Embryonic facial prominence (tissue), 1 donor: Measurements from ENCODE around the gene DNAL1.

Experiments used
- DNase-seq: peaks from one replicate; pipeline ENCODE4 v3.0.0-alpha.2; 2016; ENCODE audit errors: extremely low spot score

Gene DNAL1

GRCh38 chr14:73744175-73744867 is 99.5 kb downstream of the DNAL1 start:
- DNase-seq: no peak

GRCh38 chr14:73744874-73745529 is 100.2 kb downstream of the DNAL1 start:
- no peak for DNase-seq

DNA sequence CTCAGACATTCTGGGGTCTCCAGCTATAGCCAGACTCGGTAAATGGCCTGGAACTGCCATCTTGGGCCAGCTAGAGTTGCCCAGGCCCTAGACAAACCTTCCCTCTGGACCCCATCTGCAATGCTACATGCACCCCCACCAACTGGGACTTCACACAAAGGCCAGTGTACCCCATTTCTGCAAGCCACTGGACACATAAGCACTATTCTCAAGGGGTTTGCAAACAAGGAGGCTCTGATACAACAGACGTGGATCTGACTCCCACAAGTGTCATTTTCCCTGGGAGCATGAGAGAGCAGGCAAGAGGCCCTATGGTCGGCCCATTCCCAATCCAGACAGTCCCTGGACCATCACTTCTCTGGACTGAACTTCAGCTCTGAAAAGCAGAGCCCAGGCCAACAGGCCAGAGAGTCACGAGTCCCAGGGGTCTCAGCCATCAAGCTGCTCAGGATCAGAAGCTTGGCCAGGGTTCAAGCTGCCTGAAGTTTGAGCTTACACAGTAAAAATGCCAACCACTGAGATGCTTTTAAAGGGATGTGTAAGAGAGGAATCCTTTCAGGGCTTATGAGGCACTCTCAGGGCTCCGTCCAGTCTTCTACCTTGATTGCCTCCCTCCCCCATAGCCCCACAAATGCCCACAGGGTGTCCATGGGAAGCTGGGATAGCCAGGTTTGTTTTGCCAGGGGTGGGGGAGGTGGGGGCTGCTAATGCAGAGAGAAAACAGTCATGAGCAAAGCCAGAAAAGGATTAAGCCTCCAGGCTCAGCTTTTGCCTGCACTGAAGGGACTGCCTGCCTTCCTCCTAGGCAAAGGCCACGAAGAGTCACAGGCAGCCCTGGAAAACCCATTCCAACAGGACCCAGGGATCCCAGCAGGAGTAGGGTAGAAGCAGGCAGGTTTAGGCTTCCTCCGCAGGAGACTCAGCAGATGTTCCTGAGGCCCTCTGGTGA is 101.1 kb downstream of the DNAL1 start:
- DNase-seq: no peak

- no peak for DNase-seq
These were observed 102.0 kb downstream of the DNAL1 start for GRCh38 chr14:73746520-73747378.

DNA sequence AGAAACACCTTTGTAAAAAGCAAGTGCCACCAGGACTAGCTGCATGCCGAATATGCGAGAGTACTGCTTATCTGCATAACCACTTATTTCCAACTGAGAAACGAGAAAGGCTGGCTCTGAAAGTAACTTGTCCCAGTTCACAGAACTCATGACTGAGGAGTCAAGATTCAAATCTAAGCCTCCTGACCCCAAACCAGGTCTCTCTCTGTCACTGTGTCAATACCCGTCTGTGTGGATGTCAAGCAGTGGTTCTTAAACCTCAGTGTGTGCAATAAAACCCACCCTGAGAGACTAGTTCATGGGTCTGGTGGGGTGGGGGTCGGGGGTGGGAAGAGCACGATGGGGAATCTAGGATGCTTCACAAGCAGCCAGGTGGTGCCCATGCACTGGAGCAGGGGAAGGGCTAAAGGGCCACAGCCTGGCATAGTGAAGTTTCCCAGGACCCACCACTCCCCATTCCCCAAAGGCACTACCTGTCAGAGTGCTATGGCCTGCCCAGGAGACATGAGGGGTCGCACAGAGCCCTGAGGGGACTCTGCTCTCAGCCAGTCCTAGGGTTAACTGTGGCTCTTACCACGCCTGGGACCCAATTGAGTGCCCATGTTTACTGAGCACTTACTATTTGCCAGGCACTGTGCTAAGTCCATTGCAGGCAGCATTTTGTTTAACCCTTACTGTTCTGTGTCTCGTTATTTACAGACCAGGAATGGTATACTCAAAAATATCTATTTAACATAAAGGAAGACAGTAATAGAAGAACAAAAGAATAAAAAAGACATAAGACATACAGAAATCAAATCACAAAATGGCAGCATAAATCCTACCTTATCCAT is 102.8 kb downstream of the DNAL1 start:
- no peak for DNase-seq

DNA sequence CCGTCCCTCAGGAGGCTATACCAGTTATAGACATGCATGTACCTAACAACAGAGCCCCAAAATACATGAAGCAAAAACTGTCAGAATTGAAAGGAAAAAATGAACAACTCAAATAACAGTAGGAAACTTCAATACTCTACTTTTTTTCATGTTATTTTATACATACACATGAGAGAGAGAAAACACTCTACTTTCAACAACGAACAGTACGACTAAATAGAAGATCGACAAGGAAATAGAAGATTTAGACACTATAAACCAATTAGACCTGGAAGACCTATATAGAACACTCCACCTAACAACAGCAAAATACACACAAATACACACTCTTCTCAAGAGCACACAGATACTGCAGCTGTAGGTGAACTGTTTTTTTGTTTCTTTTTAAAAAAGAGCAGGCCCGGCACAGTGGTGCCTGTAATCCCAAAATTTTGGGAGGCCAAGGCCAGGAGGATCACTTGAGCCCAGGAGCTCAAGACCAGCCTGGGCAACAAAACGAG is 104.1 kb downstream of the DNAL1 start:
- DNase-seq: no peak

DNA sequence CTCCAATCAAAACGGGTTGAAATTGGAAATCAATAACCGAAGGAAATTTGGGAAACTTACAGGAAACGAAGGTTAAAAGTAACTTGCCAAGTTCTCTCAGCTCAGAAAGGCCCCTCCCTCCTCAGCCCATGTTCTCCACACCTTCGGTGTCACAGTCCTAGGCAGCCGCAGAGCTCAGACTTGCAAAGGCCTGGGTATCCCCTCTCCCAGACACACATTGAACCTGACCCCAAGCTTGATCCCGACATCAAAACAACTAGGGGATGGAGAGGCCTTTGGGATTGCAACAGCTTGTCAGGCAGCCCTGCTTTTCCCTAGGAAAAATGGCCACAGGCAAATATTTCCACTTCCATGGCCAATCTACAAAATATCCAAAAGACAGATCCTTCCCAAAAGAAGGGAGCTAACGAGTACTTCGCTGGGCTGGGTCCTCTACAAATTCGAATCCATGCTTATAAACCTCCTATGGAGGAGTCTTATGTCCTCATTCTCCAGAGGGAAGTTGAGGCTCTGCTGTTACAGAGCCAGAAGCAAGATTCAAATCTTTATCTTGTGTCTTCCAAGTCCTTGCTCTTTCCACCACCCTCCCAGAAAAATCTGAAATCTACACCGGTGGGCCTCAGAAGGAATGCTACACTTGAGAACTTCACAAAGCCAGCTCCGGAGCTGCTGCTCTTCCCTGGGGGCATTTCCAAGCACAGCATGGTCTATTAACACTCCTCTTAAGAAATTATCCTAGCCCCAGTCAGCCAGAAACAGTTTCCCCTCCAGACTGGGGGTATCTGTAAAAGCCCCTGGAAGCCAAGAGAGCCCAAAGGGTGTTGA is 105.1 kb downstream of the DNAL1 start:
- DNase-seq: no peak

- DNase-seq: no peak
These were observed 105.7 kb downstream of the DNAL1 start for GRCh38 chr14:73750531-73750901.

DNA sequence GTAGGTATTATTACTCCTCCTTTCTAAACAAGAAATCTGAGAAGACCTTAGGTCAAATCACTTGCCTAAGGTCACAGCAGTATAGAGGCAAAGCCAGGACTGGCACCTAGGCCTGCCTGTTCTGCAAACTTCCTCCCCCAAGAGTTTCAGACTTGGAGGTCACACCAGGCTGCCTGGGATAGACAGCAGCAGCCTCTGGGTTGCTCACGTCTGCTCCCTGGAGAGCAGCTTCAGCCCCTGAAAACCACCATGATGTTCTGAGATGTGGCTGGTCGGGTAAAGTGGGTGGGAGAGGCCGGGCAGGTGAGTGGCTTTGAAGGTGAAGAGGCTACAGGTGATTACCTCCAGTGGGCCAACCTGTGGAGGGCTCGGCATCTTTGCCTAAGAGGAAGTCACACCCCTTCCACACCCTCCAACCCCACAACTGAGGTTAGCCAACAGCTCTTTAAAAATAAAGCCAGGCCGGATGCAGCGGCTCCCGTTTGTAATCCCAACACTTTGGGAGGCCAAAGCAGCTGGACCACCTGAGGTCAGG is 106.4 kb downstream of the DNAL1 start:
- no peak for DNase-seq

GRCh38 chr14:73752297-73752992 is 107.7 kb downstream of the DNAL1 start:
- no peak for DNase-seq
